CD4-positive, alpha-beta T cell treated with Interferon gamma for 1 hour (primary cell): ENCODE results near the gene MRC1.
"Not testable (repeated sequence)": the region's sequence is repeated elsewhere in the genome, so short reads cannot be mapped to it uniquely, and the experiment has no call there.

Source experiments
- DNase-seq: peaks from one replicate; pipeline ENCODE4 v3.0.0-alpha.2; 2020

The MRC1 gene

DNA sequence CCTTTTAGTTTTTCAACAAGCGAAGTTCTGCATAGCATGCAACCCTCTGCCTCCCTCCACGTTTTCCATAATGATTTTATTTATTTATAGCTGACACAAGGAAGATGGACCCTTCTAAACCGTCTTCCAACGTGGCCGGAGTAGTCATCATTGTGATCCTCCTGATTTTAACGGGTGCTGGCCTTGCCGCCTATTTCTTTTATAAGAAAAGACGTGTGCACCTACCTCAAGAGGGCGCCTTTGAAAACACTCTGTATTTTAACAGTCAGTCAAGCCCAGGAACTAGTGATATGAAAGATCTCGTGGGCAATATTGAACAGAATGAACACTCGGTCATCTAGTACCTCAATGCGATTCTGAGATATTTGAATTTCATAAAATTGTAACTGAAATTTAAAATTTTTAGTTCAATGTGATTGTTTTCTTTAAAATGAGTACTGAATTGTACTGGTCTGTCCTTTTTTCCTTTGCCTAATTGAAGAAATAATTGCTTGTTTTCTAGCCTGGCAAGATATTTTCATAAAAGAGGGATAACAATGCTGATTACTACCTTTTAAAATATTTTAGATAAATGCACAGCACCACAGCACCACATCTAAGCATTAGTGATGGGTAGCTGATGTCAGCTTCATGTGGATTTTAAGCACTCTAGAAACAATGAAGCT, 101.1 kb downstream of the MRC1 start:
- no peak for DNase-seq

DNA sequence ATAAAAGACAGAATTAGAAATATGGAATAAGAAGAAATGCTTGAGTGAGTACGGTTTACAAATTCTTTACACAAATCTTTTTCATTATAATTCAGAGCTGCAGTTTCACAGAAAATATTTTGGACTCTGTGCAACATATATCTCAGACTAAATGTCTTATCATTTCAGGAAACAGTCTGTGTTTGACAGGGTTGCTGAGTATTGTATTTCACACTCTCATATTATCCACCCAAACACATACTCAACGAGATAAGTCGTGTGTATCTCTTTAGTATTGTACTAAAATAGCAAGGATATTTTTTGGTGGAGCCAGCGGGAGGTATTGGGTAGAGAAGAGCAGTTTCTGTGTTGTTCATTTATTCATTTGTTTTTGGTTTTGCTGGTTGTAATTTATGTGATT, 103.6 kb downstream of the MRC1 start:
- no peak for DNase-seq

DNA sequence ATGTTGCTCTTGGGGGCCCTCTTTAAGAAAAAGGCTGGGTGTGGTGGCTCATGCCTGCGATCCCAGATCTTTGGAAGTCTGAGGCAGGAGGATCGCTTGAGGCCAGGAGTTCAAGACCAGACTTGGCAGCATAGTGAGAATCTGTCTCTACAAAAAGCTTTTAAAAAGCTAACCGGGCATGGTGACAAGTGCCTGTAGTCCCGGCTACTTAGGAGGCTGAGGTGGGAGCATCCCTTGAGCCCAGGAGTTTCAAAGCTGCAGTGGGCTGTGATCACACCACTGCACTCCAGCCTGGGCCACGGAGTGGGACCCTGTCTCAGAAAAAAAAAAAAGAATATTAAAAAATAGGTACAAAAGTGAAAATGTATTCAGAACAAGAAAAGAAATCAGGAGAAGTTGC, 104.5 kb downstream of the MRC1 start:
- no peak for DNase-seq

DNA sequence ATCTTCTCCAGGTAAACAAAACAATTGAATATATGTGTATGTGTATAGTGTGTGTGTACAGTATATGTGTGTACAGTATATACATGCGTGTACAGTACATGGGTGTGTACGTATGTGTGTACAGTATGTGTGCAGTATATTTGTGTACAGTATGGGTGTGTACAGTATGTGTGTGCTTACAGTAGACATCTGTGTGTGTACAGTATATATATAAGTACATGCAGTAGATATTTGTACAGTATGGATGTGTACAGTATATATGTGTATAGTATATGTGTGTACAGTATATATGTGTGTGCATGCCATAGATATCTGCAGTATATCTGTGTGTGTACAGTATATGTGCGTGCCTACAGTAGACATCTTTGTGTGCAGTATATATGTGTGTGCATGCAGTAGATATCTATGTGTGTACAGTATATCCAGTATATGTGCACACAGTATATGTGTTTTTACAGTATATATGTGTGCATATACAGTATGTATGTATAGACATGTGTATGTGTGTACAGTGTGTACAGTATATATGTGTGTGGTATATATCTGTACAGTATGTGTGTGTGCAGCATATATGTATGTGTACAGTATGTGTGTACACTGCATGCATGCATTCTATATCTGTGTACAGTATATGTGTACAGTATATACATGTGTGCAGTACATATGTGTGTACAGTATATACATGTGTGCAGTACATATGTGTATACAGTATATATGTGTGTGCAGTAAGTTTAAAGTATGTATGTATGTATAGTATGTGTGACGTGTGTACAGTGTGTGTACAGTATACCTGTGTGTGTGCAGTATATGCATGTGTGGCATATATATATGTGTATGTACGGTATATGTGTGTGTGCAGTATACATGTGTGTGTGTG, 105.3 kb downstream of the MRC1 start:
- DNase-seq = no peak

GRCh38 chr10:17915181-17915580, 106.0 kb downstream of the MRC1 start:
- no peak for DNase-seq

GRCh38 chr10:17918187-17918903, 109.2 kb downstream of the MRC1 start:
- DNase-seq = no peak

GRCh38 chr10:17921378-17921777, 112.2 kb downstream of the MRC1 start:
- no peak for DNase-seq

GRCh38 chr10:17923728-17924127, 114.6 kb downstream of the MRC1 start:
- no peak for DNase-seq

DNA sequence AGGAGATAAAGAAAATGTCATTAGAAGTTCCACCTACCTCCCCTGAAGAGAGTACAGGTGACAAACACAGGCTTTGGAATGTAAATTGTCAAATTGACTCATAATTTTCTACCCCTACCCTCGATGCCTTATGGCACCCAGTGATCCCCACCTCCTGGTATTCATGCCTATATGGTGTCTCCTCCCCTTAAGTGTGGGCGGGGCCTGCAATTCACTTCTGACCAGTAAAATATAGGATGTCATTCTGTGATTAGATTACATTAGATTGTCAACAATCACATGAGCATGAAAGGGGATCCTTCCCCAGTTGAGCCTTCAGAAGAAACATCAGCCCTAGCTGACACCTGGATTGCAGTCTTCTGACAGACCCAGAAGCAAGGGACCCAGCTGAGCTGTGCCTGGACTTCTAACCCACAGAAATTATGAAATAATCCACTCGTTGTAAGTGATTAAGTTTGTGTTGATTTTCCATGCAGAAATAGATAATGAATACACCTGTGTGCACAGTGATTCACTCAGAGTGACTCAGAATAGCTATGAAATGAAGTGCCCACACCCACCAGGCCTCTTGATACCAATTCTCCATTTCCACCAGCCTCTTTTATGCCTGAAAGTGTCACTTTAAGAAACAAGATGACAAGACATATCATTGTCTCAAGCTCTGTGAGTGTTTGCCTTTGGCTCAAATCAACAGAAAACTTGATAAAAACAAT, 134.0 kb downstream of the MRC1 start:
- DNase-seq = no peak

DNA sequence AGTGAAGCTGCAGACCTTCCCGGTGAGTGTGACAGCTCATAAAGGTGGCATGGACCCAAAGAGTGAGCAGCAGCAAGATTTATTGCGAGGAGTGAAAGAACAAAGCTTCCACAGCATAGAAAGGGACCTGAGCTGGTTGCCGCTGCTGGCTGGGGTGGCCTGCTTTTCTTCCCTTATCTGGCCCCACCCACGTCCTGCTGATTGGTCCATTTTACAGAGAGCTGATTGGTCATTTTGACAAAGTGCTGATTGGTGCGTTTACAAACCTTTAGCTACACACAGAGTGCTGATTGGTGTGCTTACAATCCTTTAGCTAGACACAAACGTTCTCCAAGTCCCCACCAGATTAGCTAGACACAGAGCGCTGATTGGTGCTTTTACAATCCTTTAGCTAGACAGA, 141.1 kb downstream of the MRC1 start:
- not testable (repeated sequence) for DNase-seq

GRCh38 chr10:17950726-17951125, 141.6 kb downstream of the MRC1 start:
- no peak for DNase-seq

GRCh38 chr10:17951868-17952371, 142.8 kb downstream of the MRC1 start, which contains the start of gene SLC39A12:
SLC39A12 (plus strand) TSS chr10:17951918; CDS start chr10:17953277, 1,359 bp downstream.
- no peak for DNase-seq

GRCh38 chr10:17954372-17954771, 145.2 kb downstream of the MRC1 start:
- not testable (repeated sequence) for DNase-seq

- no peak for DNase-seq
These were observed 145.7 kb downstream of the MRC1 start for GRCh38 chr10:17954861-17955260.

GRCh38 chr10:17958049-17958448, 148.9 kb downstream of the MRC1 start:
- DNase-seq = no peak

GRCh38 chr10:17959870-17960269, 150.7 kb downstream of the MRC1 start:
- no peak for DNase-seq
